HepG2 (cell line): ENCODE measurements around the gene CHRNA5. TPM values are rescaled to one million over a fixed set of nuclear protein-coding genes. Genes with fewer than 3 reads are reported as not detected.

Experiments used
- ATAD3A ChIP-seq: sonication (generic); formaldehyde crosslinking; IDR thresholded peaks from 2 replicates; pipeline ENCODE4 v1.4.0; 2020; ENCODE audit warnings: missing genetic modification reagents
- BRCA1 ChIP-seq: sonication (generic); formaldehyde crosslinking; IDR thresholded peaks from 2 replicates; pipeline ENCODE4 v1.4.0; 2020; ENCODE audit warnings: missing genetic modification reagents
- ELF4 ChIP-seq: sonication (generic); formaldehyde crosslinking; IDR thresholded peaks from 2 replicates; pipeline ENCODE4 v1.5.0; 2020; ENCODE audit warnings: missing genetic modification reagents, mild to moderate bottlenecking, moderate library complexity, borderline replicate concordance
- ERF ChIP-seq: IDR thresholded peaks from 2 replicates; pipeline ENCODE4 v1.6.1; 2018; ENCODE audit warnings: missing biosample characterization, missing genetic modification reagents
- GABPA ChIP-seq, 2 experiments: IDR thresholded peaks; 2 replicates each; pipeline ENCODE4 v1.6.1; 2011 to 2016; ENCODE audit warnings: low read depth in 2 of 2, low read length in 1 of 2, missing biosample characterization in 1 of 2, missing genetic modification characterization in 1 of 2
- HOXA5 ChIP-seq: sonication (generic); formaldehyde crosslinking; IDR thresholded peaks from 2 replicates; pipeline ENCODE4 v1.4.0; 2020; ENCODE audit warnings: missing genetic modification reagents
- HOXA9 ChIP-seq: sonication (generic); formaldehyde crosslinking; IDR thresholded peaks from 2 replicates; pipeline ENCODE4 v1.8.1; 2022; ENCODE audit warnings: missing genetic modification reagents, mild to moderate bottlenecking, moderate library complexity, borderline replicate concordance
- KMT2B ChIP-seq: IDR thresholded peaks from 2 replicates; pipeline ENCODE4 v1.6.1; 2016; ENCODE audit warnings: missing genetic modification reagents, missing compliant biosample characterization
- MAF1 ChIP-seq: sonication (generic); formaldehyde crosslinking; IDR thresholded peaks from 2 replicates; pipeline ENCODE4 v1.5.0; 2020; ENCODE audit warnings: missing genetic modification reagents, borderline replicate concordance
- NCOA1 ChIP-seq: sonication (generic); formaldehyde crosslinking; IDR thresholded peaks from 2 replicates; pipeline ENCODE4 v1.9.0; 2021; ENCODE audit warnings: missing genetic modification reagents
- NKX3-1 ChIP-seq: sonication (generic); formaldehyde crosslinking; IDR thresholded peaks from 2 replicates; pipeline ENCODE4 v1.5.0; 2020; ENCODE audit warnings: missing genetic modification reagents
- POLR2G ChIP-seq: fragments of 200-400 bp; formaldehyde crosslinking; IDR thresholded peaks from 2 replicates; pipeline ENCODE4 v1.6.1; 2018; ENCODE audit warnings: mild to moderate bottlenecking, low read depth, low read length, moderate library complexity
- RAD21 ChIP-seq: fragments of 450-650 bp; formaldehyde crosslinking; IDR thresholded peaks from 2 replicates; pipeline ENCODE4 v1.5.0; 2020; ENCODE audit warnings: mild to moderate bottlenecking
- SALL2 ChIP-seq: sonication (generic); formaldehyde crosslinking; IDR thresholded peaks from 2 replicates; pipeline ENCODE4 v1.8.1; 2023; ENCODE audit warnings: mild to moderate bottlenecking, missing genetic modification reagents, inconsistent platforms
- SP4 ChIP-seq: sonication (generic); formaldehyde crosslinking; IDR thresholded peaks from 2 replicates; pipeline ENCODE4 v1.8.1; 2023; ENCODE audit warnings: mild to moderate bottlenecking, missing genetic modification reagents
- ZNF121 ChIP-seq: sonication (generic); formaldehyde crosslinking; IDR thresholded peaks from 2 replicates; pipeline ENCODE4 v1.5.0; 2020; ENCODE audit warnings: mild to moderate bottlenecking, missing genetic modification reagents
- ZNF33B ChIP-seq: sonication (generic); formaldehyde crosslinking; IDR thresholded peaks from 2 replicates; pipeline ENCODE4 v1.5.1; 2020; ENCODE audit warnings: mild to moderate bottlenecking, missing genetic modification reagents
- ZNF350 ChIP-seq: sonication (generic); formaldehyde crosslinking; IDR thresholded peaks from 2 replicates; pipeline ENCODE4 v1.4.0; 2020; ENCODE audit warnings: mild to moderate bottlenecking, low read depth, missing genetic modification reagents, borderline replicate concordance
- ZNF670 ChIP-seq: sonication (generic); formaldehyde crosslinking; IDR thresholded peaks from 2 replicates; pipeline ENCODE4 v1.8.0; 2022; ENCODE audit warnings: mild to moderate bottlenecking, missing genetic modification reagents, borderline replicate concordance
- ZNF772 ChIP-seq: sonication (generic); formaldehyde crosslinking; IDR thresholded peaks from 2 replicates; pipeline ENCODE4 v1.5.0; 2020; ENCODE audit warnings: mild to moderate bottlenecking, missing genetic modification reagents
- ZNF775 ChIP-seq: sonication (generic); formaldehyde crosslinking; IDR thresholded peaks from 2 replicates; pipeline ENCODE4 v1.4.0; 2020; ENCODE audit warnings: missing genetic modification reagents, mild to moderate bottlenecking, moderate library complexity, borderline replicate concordance
- polyA plus RNA-seq, 8 experiments: library from polyadenylated mRNA; depleted of rRNA in 3 of 8; stranded (reverse) in 7 of 8; unstranded in 1 of 8; fragments of >200 nt; fragmentation: Illumina TruSeq in 4 of 8; extraction: Trizol in 4 of 8; gene quantifications; 2 replicates each; pipeline versions ENCODE4 v1.2.1 to v1.2.3, GENCODE V29; 2011 to 2016; ENCODE audit warnings: low read depth in 4 of 8, missing spikeins in 1 of 8, mixed read lengths in 1 of 8; ENCODE audit not compliant: insufficient read depth in 1 of 8
- total RNA-seq, 5 experiments: library from RNA; depleted of rRNA; stranded (reverse); fragments of >200 nt; fragmentation: Illumina TruSeq; extraction: Trizol; gene quantifications; 2 replicates each; pipeline ENCODE4 v1.2.3, GENCODE V29; 2016; ENCODE audit warnings: low read depth in 1 of 5
- TF ChIP-seq, protein P1 (sequence below): sonication (generic); formaldehyde crosslinking; IDR thresholded peaks from 2 replicates; pipeline ENCODE4 v1.4.0; 2020; ENCODE audit warnings: missing genetic modification reagents, borderline replicate concordance
- TF ChIP-seq, protein P2 (sequence below): sonication (generic); formaldehyde crosslinking; IDR thresholded peaks from 2 replicates; pipeline ENCODE4 v1.9.0; 2021; ENCODE audit warnings: missing genetic modification reagents, borderline replicate concordance

Gene CHRNA5
- total and polyA plus RNA-seq, 2 of the 13 experiments (the other 11 are each of a cell fraction or from before 2014, with no cell fraction given), result 3.7 to 10.5 TPM

DNA sequence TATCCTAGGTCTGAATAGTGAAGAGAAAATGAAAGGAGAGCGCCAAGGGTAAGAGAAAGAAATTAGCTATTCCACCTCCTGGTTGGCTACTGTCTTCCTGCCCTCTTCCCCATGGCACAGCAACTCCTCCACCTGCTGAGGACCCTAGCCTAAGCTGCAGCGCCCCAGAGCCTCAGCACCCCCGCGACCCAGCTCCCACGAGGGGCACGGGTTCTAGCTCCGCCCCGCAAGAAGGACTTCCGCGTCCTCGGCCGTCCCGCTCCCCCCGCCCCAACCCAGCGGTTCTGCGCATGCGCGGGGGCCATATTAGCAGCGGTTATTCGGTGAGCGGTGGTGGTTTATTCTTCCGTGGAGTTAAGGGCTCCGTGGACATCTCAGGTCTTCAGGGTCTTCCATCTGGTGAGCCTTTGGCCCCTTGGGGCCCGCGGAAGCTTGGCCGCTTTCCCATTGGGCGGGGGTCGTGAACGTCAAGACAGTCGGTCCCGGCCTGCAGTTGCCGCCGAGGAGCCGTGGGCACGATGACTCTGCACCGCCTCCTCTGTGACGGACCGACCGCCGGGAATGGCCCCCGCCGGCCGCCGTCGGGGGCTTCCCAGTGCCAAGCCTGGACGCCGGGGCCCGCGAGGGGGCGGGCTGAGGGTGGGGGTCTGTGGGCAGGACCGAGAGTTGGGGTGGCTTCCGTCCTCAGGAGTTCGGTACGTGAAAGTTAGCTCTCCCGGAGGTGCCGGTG, 25.0 kb upstream of the CHRNA5 start, which contains the start of gene PSMA4 (continued):
- no peak for TF ChIP-seq ZNF775 (CRISPR knock-in tag)
- 0 out of 2 replicates have a peak, but pooled peaks have one; percentile 48 for TF ChIP-seq MAF1
- no peak for TF ChIP-seq ATAD3A
- no peak for TF ChIP-seq NCOA1 (CRISPR knock-in tag)
- TF ChIP-seq SALL2 (CRISPR knock-in tag), result 0 out of 2 replicates have a peak, but pooled peaks have one; percentile 33
- TF ChIP-seq ZNF350 (CRISPR knock-in tag), result peak; percentile 82; the same call in 1 of the 2 replicates
- TF ChIP-seq, protein P1, sequence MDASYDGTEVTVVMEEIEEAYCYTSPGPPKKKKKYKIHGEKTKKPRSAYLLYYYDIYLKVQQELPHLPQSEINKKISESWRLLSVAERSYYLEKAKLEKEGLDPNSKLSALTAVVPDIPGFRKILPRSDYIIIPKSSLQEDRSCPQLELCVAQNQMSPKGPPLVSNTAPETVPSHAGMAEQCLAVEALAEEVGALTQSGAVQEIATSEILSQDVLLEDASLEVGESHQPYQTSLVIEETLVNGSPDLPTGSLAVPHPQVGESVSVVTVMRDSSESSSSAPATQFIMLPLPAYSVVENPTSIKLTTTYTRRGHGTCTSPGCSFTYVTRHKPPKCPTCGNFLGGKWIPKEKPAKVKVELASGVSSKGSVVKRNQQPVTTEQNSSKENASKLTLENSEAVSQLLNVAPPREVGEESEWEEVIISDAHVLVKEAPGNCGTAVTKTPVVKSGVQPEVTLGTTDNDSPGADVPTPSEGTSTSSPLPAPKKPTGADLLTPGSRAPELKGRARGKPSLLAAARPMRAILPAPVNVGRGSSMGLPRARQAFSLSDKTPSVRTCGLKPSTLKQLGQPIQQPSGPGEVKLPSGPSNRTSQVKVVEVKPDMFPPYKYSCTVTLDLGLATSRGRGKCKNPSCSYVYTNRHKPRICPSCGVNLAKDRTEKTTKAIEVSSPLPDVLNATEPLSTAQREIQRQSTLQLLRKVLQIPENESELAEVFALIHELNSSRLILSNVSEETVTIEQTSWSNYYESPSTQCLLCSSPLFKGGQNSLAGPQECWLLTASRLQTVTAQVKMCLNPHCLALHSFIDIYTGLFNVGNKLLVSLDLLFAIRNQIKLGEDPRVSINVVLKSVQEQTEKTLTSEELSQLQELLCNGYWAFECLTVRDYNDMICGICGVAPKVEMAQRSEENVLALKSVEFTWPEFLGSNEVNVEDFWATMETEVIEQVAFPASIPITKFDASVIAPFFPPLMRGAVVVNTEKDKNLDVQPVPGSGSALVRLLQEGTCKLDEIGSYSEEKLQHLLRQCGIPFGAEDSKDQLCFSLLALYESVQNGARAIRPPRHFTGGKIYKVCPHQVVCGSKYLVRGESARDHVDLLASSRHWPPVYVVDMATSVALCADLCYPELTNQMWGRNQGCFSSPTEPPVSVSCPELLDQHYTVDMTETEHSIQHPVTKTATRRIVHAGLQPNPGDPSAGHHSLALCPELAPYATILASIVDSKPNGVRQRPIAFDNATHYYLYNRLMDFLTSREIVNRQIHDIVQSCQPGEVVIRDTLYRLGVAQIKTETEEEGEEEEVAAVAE (CRISPR knock-in tag), result peak; percentile 43; the same call in 1 of the 2 replicates
- TF ChIP-seq, protein P2, sequence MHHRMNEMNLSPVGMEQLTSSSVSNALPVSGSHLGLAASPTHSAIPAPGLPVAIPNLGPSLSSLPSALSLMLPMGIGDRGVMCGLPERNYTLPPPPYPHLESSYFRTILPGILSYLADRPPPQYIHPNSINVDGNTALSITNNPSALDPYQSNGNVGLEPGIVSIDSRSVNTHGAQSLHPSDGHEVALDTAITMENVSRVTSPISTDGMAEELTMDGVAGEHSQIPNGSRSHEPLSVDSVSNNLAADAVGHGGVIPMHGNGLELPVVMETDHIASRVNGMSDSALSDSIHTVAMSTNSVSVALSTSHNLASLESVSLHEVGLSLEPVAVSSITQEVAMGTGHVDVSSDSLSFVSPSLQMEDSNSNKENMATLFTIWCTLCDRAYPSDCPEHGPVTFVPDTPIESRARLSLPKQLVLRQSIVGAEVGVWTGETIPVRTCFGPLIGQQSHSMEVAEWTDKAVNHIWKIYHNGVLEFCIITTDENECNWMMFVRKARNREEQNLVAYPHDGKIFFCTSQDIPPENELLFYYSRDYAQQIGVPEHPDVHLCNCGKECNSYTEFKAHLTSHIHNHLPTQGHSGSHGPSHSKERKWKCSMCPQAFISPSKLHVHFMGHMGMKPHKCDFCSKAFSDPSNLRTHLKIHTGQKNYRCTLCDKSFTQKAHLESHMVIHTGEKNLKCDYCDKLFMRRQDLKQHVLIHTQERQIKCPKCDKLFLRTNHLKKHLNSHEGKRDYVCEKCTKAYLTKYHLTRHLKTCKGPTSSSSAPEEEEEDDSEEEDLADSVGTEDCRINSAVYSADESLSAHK (CRISPR knock-in tag), result 0 out of 2 replicates have a peak, but pooled peaks have one; percentile 54
- 0 out of 2 replicates have a peak, but pooled peaks have one; percentile 71 for TF ChIP-seq ZNF670 (CRISPR knock-in tag)
- TF ChIP-seq ERF (CRISPR knock-in tag), result peak; percentile 32; the same call in 1 of the 2 replicates
- peak; percentile 96 for TF ChIP-seq POLR2G
- no peak for TF ChIP-seq GABPA (IDR thresholded peaks at IDR 0.05; ENCODE audit: low read depth, low read length)
- TF ChIP-seq GABPA (CRISPR knock-in tag; IDR thresholded peaks at IDR 0.05; ENCODE audit: low read depth), result peak; percentile 61
- 0 out of 2 replicates have a peak, but pooled peaks have one; percentile 50 for TF ChIP-seq ZNF772 (CRISPR knock-in tag)
- peak; percentile 95; the same call in 1 of the 2 replicates for TF ChIP-seq ELF4
- TF ChIP-seq NKX3-1, result peak; percentile 51; the same call in 1 of the 2 replicates
- peak; percentile 76 for TF ChIP-seq SP4 (CRISPR knock-in tag)
- TF ChIP-seq HOXA9 (CRISPR knock-in tag), result 0 out of 2 replicates have a peak, but pooled peaks have one; percentile 14
- 0 out of 2 replicates have a peak, but pooled peaks have one; percentile 74 for TF ChIP-seq BRCA1 (CRISPR knock-in tag)
- peak; percentile 74 for TF ChIP-seq KMT2B (CRISPR knock-in tag)
- TF ChIP-seq ZNF121 (CRISPR knock-in tag), result no peak
- no peak for TF ChIP-seq HOXA5 (CRISPR knock-in tag)
- TF ChIP-seq RAD21 (CRISPR knock-in tag), result 0 out of 2 replicates have a peak, but pooled peaks have one; percentile 23
- no peak for TF ChIP-seq ZNF33B (CRISPR knock-in tag)
